ENCODE results near the gene MFSD8.
"Not testable (repeated sequence)": the region's sequence is repeated elsewhere in the genome, so short reads cannot be mapped to it uniquely, and the experiment has no call there.

Gene MFSD8

GRCh38 chr4:127931836-127932235, 33.1 kb downstream of the MFSD8 start:
- not testable (repeated sequence) for DNase-seq (ENCODE audit: low spot score)

DNA sequence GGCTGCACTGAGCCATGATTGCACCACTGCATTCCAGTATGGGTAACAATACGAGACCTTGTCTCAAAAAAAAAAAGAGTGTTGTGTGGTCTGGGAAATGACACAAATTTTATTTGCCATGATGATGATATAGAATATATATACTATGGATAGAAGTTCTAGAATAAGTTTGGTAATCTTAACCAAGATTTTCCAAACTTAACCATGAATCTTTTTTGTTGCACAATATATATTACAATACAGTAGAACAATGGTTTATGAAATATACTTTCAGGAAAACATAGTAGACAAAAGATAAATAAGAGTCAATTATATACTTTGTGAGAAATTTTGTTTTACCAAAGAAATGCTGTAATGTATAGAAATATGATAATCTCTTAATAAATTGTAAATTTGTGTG, 34.8 kb downstream of the MFSD8 start:
- DNase-seq (ENCODE audit: low spot score), result no peak

GRCh38 chr4:127925720-127926119, 39.3 kb downstream of the MFSD8 start:
- not testable (repeated sequence) for DNase-seq (ENCODE audit: low spot score)

DNA sequence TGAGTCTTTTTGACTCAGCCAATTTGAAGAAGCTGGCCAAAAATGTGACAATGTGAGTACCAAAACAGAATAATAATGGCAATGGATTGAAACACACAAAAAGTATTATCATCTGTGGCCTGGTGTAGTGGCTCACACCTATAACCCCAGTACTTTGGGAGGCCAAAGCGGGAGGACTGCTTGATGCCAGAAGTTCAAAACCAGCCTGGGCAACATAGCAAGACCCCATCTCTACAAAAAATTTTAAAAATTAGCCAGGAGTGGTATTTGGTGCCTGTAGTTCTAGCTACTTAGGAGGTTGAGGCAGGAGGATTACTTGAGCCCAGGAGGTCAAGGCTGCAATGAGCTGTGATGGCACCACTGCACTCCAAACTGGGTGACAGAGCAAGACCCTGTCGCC, 42.7 kb downstream of the MFSD8 start:
- no peak for DNase-seq (ENCODE audit: low spot score)

- DNase-seq (ENCODE audit: low spot score), result no peak
These were observed 44.5 kb downstream of the MFSD8 start for GRCh38 chr4:127920521-127920920.

DNA sequence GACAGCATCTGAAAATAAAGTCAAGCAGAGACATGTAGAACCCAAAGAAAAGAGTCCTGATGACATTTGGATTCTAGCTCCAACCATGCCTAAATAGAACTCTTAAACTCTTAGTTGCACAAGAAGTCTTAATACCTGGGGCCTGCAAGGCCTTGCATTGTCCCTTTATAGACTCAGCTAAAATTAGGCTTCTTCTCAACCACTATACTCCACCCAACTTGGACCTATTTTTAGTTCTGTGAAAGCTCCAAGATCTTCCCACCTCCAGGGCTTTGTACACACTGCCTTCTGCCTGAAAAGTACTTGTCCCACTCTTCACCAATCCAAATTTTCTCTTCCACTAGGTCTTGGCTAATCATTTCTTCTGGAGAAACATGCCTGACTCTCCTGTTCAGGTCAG, 47.8 kb downstream of the MFSD8 start:
- no peak for DNase-seq (ENCODE audit: low spot score)

DNA sequence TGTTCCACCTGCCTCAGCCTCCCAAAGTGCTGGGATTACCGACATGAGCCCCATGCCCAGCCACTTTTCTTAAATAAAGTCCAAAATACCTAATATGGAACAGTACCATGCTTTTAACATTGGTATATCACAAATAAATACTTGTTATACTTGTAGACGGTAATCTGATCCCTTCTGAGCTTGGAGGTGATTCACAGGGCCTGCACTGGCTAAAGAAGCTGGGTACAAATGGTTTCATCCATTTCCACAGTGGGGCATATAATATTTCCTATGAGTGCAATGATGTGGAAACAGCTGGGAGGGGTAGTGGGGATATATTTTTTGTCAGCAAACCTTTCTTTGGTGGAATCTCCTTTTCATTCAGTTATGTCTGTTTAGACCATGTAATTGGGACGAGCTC, 48.5 kb downstream of the MFSD8 start:
- DNase-seq (ENCODE audit: low spot score), result no peak

GRCh38 chr4:127905029-127905428, 59.9 kb downstream of the MFSD8 start:
- DNase-seq (ENCODE audit: low spot score), result no peak

- not testable (repeated sequence) for DNase-seq (ENCODE audit: low spot score)
These were observed 65.3 kb downstream of the MFSD8 start for GRCh38 chr4:127899682-127900081.

DNA sequence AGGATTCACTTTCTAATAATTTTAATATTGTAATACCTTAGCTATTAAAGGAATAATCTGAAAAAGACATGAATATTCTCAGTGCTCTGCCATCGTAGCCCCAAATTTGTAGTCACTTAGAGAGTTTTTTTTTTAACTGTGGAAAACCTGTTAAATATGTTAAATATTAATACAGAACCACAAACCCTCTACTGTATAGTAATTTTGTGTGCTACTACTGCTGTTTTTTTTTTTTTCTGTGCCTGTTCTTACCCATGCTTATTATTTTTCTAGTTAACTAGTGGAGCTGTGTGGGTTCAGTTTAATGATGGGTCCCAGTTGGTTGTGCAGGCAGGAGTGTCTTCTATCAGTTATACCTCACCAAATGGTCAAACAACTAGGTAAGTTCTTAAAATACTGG, 68.4 kb downstream of the MFSD8 start:
- no peak for DNase-seq (ENCODE audit: low spot score)

GRCh38 chr4:127896069-127896468, 68.9 kb downstream of the MFSD8 start:
- no peak for DNase-seq (ENCODE audit: low spot score)

DNA sequence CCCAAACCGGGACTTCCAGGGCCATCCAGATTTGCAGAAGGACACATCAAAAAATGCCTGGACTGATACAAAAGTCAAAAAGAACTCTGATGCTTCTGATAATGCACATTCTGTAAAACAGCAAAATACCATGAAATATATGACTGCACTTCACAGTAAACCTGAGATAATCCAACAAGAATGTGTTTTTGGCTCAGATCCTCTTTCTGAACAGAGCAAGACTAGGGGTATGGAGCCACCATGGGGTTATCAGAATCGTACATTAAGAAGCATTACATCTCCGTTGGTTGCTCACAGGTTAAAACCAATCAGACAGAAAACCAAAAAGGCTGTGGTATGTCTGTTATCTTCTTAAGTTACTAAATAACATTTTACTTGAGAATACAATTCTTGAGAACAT, 75.1 kb downstream of the MFSD8 start:
- no peak for DNase-seq (ENCODE audit: low spot score)

GRCh38 chr4:127888559-127888958, 76.4 kb downstream of the MFSD8 start:
- no peak for DNase-seq (ENCODE audit: low spot score)

DNA sequence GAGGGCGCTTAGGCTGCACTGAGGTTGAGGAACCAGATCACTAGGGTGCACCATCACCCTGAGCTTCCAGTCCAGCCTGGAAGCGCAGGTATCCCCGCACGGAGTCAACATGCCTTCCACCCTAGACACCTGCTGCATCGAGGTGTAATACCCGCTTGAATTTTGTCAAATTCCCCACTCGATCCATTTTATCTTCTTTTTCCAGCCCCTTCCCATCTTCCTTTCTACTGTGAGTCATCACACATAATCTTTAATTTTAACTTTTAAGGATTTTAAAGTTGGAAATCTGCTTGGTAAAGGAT, 83.5 kb downstream of the MFSD8 start:
- no peak for DNase-seq (ENCODE audit: low spot score)

DNA sequence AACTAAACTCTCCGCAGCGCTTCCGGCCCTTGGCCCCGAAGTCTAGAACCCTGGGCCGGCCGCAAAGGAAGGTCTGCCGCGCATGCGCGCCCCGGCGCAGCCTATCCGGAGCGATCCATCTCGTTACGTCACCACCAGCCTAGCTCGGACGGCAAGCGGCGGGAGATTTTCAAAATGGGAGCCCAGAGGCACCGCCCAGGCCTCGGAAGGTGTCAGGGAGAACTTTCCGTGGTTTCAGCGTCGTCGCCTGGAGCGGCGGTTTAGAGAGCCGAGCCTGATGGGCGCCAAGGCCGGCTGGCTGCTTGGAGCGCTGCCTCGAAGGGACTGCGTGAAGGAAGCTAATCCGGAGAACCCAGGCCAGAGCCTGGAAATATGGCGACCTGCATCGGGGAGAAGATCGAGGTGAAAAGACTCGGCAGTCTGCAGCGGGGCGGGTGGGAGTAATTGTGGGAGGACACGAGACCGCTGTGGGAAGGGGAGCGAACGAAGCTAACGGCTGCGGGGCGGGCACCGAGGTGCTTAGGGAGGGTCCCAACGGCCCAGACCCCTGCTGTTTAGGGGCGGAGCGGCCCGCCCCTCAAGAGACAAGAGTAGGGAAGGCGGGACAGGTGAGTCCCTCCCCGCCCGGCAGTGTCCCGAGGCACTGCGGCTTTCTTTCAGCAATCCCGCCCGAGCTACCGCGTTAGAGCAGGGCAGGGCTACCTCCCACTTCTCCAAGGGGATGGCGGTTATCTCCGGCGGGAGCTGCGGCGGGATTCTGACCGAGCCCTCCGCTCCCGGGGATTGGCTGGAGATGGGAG, 84.0 kb downstream of the MFSD8 start, which contains the start of gene PLK4:
Gene PLK4 (plus strand): TSS at position 131 of the 800 bp plus-strand sequence. CDS start 242 bp downstream, at position 373.
- peak; percentile 96 for DNase-seq (ENCODE audit: low spot score)

GRCh38 chr4:127875791-127876190, 89.2 kb downstream of the MFSD8 start:
- DNase-seq (ENCODE audit: low spot score), result no peak

- DNase-seq (ENCODE audit: low spot score), result peak; percentile 19
These were observed 94.3 kb downstream of the MFSD8 start for GRCh38 chr4:127870688-127871087.

DNA sequence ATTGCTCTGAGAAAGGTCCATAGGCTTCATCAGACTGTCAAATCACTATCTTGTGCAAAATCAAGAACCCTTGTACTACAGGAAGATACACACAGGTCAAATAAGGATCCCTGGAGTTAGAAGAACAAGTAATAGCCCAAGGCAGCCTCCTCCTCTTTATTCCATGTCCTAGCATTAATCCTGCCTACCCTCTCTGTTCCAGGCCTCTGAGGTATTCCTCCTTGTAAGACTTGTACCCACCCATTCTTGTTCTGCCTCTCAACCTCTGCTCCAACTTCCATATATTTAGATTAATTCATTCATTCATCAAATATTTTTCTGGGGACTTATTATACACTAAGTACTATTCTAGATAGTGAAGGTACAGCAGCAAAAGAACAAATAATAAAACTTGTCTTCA, 94.7 kb downstream of the MFSD8 start:
- DNase-seq (ENCODE audit: low spot score), result no peak

DNA sequence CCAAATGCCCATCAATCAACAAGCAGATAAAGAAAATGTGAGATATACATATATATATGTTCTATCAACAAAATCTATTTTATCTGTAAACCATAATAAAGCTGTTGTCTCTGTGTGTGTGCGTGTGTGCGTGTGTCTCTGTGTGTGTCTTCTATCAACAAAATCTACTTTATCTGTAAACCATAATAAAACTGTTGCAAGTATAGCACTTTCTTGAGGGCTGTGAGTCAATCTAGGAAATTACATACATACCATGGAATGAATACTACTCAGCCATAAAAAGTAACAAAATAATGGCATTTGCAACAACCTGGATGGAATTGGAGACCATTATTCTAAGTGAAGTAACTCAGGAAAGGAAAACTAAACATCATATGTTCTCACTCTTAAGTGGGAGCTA, 96.8 kb downstream of the MFSD8 start:
- DNase-seq (ENCODE audit: low spot score), result no peak
